ENCODE data around the gene PBLD. TPM values are rescaled to one million over a fixed set of nuclear protein-coding genes. Genes with fewer than 3 reads are reported as not detected.
"Not testable (repeated sequence)": the region's sequence is repeated elsewhere in the genome, so short reads cannot be mapped to it uniquely, and the experiment has no call there.

Gene PBLD
- total RNA-seq, 1 donor from 2014 or later: 4.7 TPM

DNA sequence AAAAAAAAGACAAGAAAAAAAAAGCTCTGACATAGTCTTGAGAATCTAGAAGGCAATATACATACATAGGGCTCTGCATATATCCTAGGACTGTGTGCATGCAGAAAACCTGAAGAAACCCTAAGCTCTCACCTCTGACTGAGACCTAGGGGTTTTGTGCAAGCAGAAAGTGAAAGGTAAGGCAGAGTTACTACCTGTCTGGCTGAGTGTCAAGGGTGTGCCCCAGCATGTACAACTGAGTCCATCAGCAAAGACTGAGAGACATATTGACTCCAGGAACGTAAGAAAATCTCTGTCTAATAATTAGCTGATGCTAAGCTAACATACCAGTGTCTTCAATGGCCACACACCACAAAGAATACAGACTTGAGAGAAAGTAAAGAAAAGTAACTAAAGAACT, 17.1 kb downstream of the PBLD start:
- DNase-seq: no peak
- CTCF ChIA-PET: no interaction called here
- intact Hi-C loops (cut with micrococcal nuclease): no loop called here

DNA sequence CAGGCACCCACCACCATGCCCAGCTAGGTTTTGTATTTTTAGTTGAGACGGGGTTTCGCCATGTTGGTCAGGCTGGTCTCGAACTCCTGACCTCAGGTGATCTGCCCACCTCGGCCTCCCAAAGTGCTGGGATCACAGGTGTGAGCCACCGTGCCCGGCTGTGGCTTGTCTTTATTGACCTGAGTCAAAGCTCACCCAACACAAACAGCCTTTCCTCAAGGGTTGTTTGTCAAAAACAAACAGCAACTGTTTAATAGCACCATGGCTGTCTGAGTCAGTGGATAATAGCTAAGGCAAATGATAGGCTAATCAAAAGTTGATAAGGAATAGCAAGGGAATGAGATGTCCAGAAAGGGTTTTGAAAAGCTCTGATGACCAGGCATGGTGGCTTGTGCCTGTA, 17.8 kb downstream of the PBLD start:
- H3K27me3 Mint-ChIP-seq; ATAC-seq (ENCODE audit: low read depth); H3K4me3 Mint-ChIP-seq; H3K9me3 Mint-ChIP-seq; H3K4me1 Mint-ChIP-seq; DNase-seq; H3K27ac Mint-ChIP-seq; intact Hi-C loops (cut with micrococcal nuclease); POLR2A ChIA-PET; H3K36me3 Mint-ChIP-seq (ENCODE audit: low read depth); CTCF ChIA-PET: not testable (repeated sequence)

More for the DNA sequence above, 17.1 kb downstream of the PBLD start:
- H3K4me3 Mint-ChIP-seq: no peak overlapping the region
- H3K9me3 Mint-ChIP-seq: peaks cover 7% of the 10 kb centered on the region
- no peak overlapping the region for H3K27ac Mint-ChIP-seq
- no peaks in the 10 kb centered on the region for H3K27me3 Mint-ChIP-seq
- no peak for TF ChIP-seq CTCF (IDR thresholded peaks at IDR 0.05)
- H3K4me1 Mint-ChIP-seq: peaks cover 3% of the 10 kb centered on the region
- H3K36me3 Mint-ChIP-seq (ENCODE audit: low read depth): peaks cover 2% of the 10 kb centered on the region
- POLR2A ChIA-PET: no interaction called here
- no peak for ATAC-seq (ENCODE audit: low read depth)

DNA sequence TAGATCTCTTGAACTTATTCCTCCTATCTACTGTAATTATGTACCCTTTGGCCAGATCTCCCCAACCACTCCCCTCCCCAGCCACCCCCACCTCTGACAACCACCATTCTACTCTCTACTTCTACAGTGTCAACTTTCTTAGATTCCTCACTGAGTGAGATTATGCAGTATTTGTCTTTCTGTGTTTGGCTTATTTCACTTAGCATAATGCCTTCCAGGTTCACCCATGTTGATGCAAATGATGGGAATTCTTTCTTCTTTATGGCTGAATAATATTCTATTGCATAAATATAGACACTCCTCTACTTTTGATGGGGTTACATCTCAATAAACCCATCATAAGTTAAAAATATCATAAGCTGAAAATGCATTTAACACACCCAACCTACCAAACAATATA, 22.2 kb downstream of the PBLD start:
- H3K4me1 Mint-ChIP-seq: peaks cover 3% of the 10 kb centered on the region
- ChIA-PET POLR2A (no interaction called here), CTCF (interaction anchor here (1.1 kb wide), 1 partner anchor 9 kb away, joined by 3 read pairs; no protein-coding TSS in a partner anchor)
- intact Hi-C loops (cut with micrococcal nuclease): no loop called here
- H3K4me3 Mint-ChIP-seq: no peak overlapping the region
- H3K27ac Mint-ChIP-seq: no peak overlapping the region
- no peaks in the 10 kb centered on the region for H3K27me3 Mint-ChIP-seq
- no peak for ATAC-seq (ENCODE audit: low read depth)
- H3K9me3 Mint-ChIP-seq: no peaks in the 10 kb centered on the region
- no peak for DNase-seq
- no peak for TF ChIP-seq CTCF (IDR thresholded peaks at IDR 0.05)
- H3K36me3 Mint-ChIP-seq (ENCODE audit: low read depth): no peaks in the 10 kb centered on the region

- no peaks in the 10 kb centered on the region for H3K36me3 Mint-ChIP-seq (ENCODE audit: low read depth)
- H3K4me3 Mint-ChIP-seq: no peak overlapping the region
- DNase-seq: no peak
- peaks cover 15% of the 10 kb centered on the region for H3K4me1 Mint-ChIP-seq
- H3K27ac Mint-ChIP-seq: no peak overlapping the region
- TF ChIP-seq CTCF (IDR thresholded peaks at IDR 0.05): no peak
- no peak for ATAC-seq (ENCODE audit: low read depth)
- intact Hi-C loops (cut with micrococcal nuclease): no loop called here
- no peaks in the 10 kb centered on the region for H3K9me3 Mint-ChIP-seq
- H3K27me3 Mint-ChIP-seq: no peaks in the 10 kb centered on the region
- ChIA-PET POLR2A (no interaction called here), CTCF (interaction anchor here (1.1 to 1.4 kb wide), 2 partner anchors 70 to 450 kb away, joined by 3 read pairs; no protein-coding TSS in a partner anchor)
Observed at GRCh38 chr10:68305854-68306253, 26.9 kb downstream of the PBLD start.

DNA sequence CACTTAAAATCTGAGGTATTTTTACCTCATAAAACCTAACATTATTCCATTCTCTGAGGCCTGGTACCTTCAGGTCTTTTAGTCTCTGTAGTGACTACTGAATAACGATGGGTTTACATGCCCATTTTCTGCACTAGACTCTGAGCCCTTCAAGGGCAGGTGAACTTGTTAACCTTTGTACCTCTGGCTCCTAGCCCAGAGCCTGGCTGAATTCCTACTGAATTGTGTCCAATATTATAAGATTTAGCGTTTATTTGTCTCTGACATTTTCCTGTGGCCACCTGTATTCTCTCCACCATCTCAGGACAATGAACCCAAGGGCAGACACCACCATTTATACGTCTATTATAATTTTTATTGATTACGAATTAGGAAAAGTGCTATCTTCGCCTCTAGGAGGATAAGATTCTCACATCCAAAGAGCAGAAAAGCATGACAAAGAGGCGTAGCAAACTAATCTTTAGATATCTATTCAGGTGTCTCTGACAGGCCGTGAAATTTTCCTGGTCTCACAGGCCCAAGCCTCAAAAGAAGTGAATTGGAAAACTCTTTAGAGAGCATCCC, 28.8 kb downstream of the PBLD start:
- H3K4me1 Mint-ChIP-seq: peaks cover 29% of the 10 kb centered on the region
- H3K4me3 Mint-ChIP-seq: no peak overlapping the region
- H3K27me3 Mint-ChIP-seq: no peaks in the 10 kb centered on the region
- H3K27ac Mint-ChIP-seq: no peak overlapping the region
- ATAC-seq (ENCODE audit: low read depth) (no peak), DNase-seq (no peak)
- H3K9me3 Mint-ChIP-seq: no peaks in the 10 kb centered on the region
- intact Hi-C loops (cut with micrococcal nuclease): loop anchor here (2.0 to 5.0 kb wide), 3 partner anchors 72 to 637 kb away; partner anchors contain the start of genes ATOH7 and CTNNA3
- CTCF ChIA-PET: interaction anchor here (0.8 to 5.8 kb wide), 3 partner anchors 72 to 448 kb away, joined by 3 to 164 read pairs (median 24); partner anchors contain the start of gene ATOH7
- no peak for TF ChIP-seq CTCF (IDR thresholded peaks at IDR 0.05)
- POLR2A ChIA-PET: interaction anchor here (1.2 kb wide), 1 partner anchor 516 kb away, joined by 3 read pairs; no protein-coding TSS in a partner anchor
- no peaks in the 10 kb centered on the region for H3K36me3 Mint-ChIP-seq (ENCODE audit: low read depth)
